Measurements from ENCODE around the gene LAX1. TPM values are rescaled to one million over a fixed set of nuclear protein-coding genes. Genes with fewer than 3 reads are reported as not detected.
A peak's percentile ranks its signal among the peaks of the same experiment; 100 is the strongest.

LAX1 gene, protein sequence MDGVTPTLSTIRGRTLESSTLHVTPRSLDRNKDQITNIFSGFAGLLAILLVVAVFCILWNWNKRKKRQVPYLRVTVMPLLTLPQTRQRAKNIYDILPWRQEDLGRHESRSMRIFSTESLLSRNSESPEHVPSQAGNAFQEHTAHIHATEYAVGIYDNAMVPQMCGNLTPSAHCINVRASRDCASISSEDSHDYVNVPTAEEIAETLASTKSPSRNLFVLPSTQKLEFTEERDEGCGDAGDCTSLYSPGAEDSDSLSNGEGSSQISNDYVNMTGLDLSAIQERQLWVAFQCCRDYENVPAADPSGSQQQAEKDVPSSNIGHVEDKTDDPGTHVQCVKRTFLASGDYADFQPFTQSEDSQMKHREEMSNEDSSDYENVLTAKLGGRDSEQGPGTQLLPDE
- under 1 TPM; 0.06 to 0.47 (median 0.30) TPM for total RNA-seq
- long read RNA-seq, result 0 reads

- no peaks in the 10 kb centered on the region for H3K9me3 ChIP-seq
- H3K4me3 ChIP-seq, result no peak within 1 kb of the TSS
- ATAC-seq (peak in 2 of 4 donors; percentile 3 to 4), DNase-seq (no peak)
- 39% methylated on average over 13 of the region's 16 CpGs for WGBS (ENCODE audit: insufficient coverage, low coverage, low lambda C conversion rate, missing lambda C conversion rate)
- intact Hi-C loops (cut with DNase I), result no loop called here
- peaks cover 0 to 7% (median 2%) of the 10 kb centered on the region in 4 donors for H3K4me1 ChIP-seq
- no peak within 1 kb of the TSS for H3K27ac ChIP-seq
- TF ChIP-seq POLR2A (IDR thresholded peaks at IDR 0.05) (peak; percentile 13), CTCF (IDR thresholded peaks at IDR 0.05) (no peak)
- H3K36me3 ChIP-seq, result no peaks in the 10 kb centered on the region
- no peaks in the 10 kb centered on the region for H3K27me3 ChIP-seq
These were observed at the start of gene LAX1 for GRCh38 chr1:203765029-203765837. TSS of gene LAX1 (plus strand) at chr1:203765183. CDS start at chr1:203765566, 383 bp downstream.

- intact Hi-C loops (cut with DNase I), result no loop called here
- no peak for ATAC-seq
- H3K4me1 ChIP-seq, result no peaks in the 10 kb centered on the region
- H3K9me3 ChIP-seq, result no peaks in the 10 kb centered on the region
- no peak overlapping the region for H3K4me3 ChIP-seq
- no peak overlapping the region for H3K27ac ChIP-seq
- WGBS (ENCODE audit: insufficient coverage, low coverage, low lambda C conversion rate, missing lambda C conversion rate), result 50% methylated on average over 2 of the region's 3 CpGs
- TF ChIP-seq POLR2A (IDR thresholded peaks at IDR 0.05), result no peak
- no peak for TF ChIP-seq CTCF (IDR thresholded peaks at IDR 0.05)
- DNase-seq, result no peak
- no peaks in the 10 kb centered on the region for H3K27me3 ChIP-seq
- peaks cover 0 to 17% (median 7%) of the 10 kb centered on the region in 4 donors for H3K36me3 ChIP-seq
These were observed 47.9 kb upstream of the LAX1 start for GRCh38 chr1:203717120-203717519.

DNA sequence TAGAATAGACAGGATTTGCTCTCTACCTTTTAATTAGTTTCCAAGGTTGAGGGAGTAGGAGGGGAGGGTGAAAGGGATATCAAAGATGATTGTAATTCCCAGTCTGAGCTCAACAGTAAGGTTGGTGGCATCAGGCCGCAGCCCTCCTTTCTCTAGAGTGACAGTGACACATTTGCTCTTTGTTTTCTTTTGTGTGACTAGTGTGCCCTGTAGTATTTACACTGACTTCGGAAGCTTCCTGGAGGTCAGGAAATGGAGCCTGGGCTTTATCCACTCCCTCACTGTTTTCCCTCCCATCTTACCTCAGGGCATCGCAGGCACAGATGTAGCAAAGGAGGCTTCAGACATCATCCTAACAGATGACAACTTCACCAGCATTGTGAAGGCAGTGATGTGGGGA is 44.7 kb upstream of the LAX1 start:
- Histone ChIP-seq H3K27ac (no peak overlapping the region), H3K36me3 (peaks cover 0 to 20% (median 9%) of the 10 kb centered on the region in 4 donors), H3K4me3 (no peak overlapping the region), H3K27me3 (no peaks in the 10 kb centered on the region), H3K9me3 (no peaks in the 10 kb centered on the region), H3K4me1 (no peaks in the 10 kb centered on the region)
- whole genome bisulfite sequencing (ENCODE audit: insufficient coverage, low coverage, low lambda C conversion rate, missing lambda C conversion rate), result 89% methylated on average over 3 of the region's 3 CpGs
- intact Hi-C loops (cut with DNase I), result no loop called here
- ATAC-seq, result no peak
- DNase-seq, result no peak
- TF ChIP-seq CTCF (IDR thresholded peaks at IDR 0.05) (no peak), POLR2A (IDR thresholded peaks at IDR 0.05) (no peak)

DNA sequence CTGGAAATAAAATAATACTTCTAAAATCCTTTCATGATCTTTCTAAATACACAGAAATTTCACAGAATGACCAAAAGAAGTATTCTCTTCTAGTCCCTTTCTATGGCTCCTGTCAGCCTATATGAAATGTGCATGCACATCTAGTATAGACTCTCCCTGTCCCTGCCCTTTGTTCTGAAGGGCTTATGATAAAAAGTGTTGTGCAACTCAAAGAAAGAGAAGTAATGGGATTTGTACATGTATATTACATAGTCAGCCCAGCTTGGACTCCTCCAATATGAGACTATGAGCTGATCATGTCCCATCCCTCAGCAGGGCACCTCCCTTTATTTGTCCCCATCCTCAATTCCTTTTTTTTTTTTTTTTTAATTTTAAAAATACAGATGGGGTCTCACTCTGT is 42.1 kb upstream of the LAX1 start:
- Histone ChIP-seq H3K4me1 (no peaks in the 10 kb centered on the region), H3K4me3 (no peak overlapping the region), H3K27me3 (no peaks in the 10 kb centered on the region), H3K36me3 (peaks cover 0 to 28% (median 21%) of the 10 kb centered on the region in 4 donors), H3K9me3 (no peaks in the 10 kb centered on the region), H3K27ac (no peak overlapping the region)
- no peak for DNase-seq
- no peak for ATAC-seq
- TF ChIP-seq POLR2A (IDR thresholded peaks at IDR 0.05), result no peak
- intact Hi-C loops (cut with DNase I), result no loop called here

GRCh38 chr1:203726417-203726867 is 38.5 kb upstream of the LAX1 start:
- 44% methylated on average over 2 of the region's 2 CpGs for WGBS (ENCODE audit: insufficient coverage, low coverage, low lambda C conversion rate, missing lambda C conversion rate)
- DNase-seq, result no peak
- no peaks in the 10 kb centered on the region for H3K27me3 ChIP-seq
- TF ChIP-seq POLR2A (IDR thresholded peaks at IDR 0.05) (no peak), CTCF (IDR thresholded peaks at IDR 0.05) (no peak)
- ATAC-seq, result no peak
- no peak overlapping the region for H3K27ac ChIP-seq
- H3K4me1 ChIP-seq, result no peaks in the 10 kb centered on the region
- intact Hi-C loops (cut with DNase I), result no loop called here
- H3K36me3 ChIP-seq, result peaks cover 0 to 28% (median 24%) of the 10 kb centered on the region in 4 donors
- no peaks in the 10 kb centered on the region for H3K9me3 ChIP-seq
- H3K4me3 ChIP-seq, result no peak overlapping the region

Measured in right lobe of liver (tissue), 6 donors.